ENCODE results near the gene OVCH1. TPM values are rescaled to one million over a fixed set of nuclear protein-coding genes. Genes with fewer than 3 reads are reported as not detected.

The OVCH1 gene, protein sequence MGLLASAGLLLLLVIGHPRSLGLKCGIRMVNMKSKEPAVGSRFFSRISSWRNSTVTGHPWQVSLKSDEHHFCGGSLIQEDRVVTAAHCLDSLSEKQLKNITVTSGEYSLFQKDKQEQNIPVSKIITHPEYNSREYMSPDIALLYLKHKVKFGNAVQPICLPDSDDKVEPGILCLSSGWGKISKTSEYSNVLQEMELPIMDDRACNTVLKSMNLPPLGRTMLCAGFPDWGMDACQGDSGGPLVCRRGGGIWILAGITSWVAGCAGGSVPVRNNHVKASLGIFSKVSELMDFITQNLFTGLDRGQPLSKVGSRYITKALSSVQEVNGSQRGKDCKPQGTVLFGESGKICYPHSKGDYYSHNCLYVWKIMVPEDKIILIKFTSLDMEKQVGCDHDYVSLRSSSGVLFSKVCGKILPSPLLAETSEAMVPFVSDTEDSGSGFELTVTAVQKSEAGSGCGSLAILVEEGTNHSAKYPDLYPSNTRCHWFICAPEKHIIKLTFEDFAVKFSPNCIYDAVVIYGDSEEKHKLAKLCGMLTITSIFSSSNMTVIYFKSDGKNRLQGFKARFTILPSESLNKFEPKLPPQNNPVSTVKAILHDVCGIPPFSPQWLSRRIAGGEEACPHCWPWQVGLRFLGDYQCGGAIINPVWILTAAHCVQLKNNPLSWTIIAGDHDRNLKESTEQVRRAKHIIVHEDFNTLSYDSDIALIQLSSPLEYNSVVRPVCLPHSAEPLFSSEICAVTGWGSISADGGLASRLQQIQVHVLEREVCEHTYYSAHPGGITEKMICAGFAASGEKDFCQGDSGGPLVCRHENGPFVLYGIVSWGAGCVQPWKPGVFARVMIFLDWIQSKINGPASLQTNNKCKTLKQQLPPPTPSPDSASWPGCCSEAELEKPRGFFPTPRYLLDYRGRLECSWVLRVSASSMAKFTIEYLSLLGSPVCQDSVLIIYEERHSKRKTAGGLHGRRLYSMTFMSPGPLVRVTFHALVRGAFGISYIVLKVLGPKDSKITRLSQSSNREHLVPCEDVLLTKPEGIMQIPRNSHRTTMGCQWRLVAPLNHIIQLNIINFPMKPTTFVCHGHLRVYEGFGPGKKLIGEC
- total RNA-seq (2014; rRNA removed; shearing (Covaris generic)) = not detected in 2 replicates

- DNase-seq (ENCODE audit: low spot score) = no peak
Measured at GRCh38 chr12:29497588-29497987, at the start of gene OVCH1. Gene OVCH1 (minus strand): TSS chr12:29497686. CDS start chr12:29497686, 0 bp downstream.

DNA sequence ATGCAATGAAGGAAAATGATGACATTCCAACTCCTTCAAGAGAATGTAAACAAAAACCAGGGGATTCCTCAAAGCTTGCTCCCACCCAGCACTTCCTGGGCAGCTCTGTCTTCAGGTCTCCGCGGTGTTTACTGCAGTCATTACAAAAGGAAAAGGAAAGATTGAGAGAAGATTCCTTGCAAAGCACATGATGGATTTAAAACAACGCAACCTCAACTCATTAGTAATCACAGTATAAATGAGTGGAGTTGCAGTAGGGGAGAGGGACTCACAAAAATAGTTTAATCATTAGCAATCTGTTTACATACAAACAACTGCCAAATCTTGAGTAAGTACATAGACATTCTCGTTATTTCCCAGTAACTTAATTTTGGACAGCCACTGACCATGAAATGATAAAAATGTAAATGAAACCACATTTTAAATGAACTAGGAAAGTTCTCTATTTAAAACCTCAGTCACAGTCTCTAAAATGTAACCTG, 49.7 kb upstream of the OVCH1 start:
- no peak for DNase-seq (ENCODE audit: low spot score)

DNA sequence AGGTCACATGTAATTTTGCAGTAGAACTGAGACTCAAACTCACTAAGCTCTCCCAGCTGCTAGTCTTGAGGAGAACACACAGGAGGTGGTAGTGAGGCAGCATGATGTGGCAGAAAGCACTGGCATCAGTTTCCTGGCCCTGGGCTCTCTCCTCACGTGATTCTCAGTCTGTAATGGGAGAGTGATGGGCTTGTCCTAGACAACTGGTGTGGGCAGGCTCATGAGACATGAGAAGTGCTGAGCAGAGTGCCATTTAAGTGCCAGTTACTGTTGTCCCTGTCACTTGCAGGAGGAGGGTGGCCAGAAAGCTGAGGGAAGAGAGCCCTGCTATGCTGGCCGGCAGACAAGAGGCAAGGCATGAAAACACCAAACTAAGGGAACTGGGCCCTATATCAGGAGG, 48.5 kb upstream of the OVCH1 start:
- DNase-seq (ENCODE audit: low spot score) = no peak

- no peak for DNase-seq (ENCODE audit: low spot score)
Measured at GRCh38 chr12:29545102-29545467, 47.6 kb upstream of the OVCH1 start.

DNA sequence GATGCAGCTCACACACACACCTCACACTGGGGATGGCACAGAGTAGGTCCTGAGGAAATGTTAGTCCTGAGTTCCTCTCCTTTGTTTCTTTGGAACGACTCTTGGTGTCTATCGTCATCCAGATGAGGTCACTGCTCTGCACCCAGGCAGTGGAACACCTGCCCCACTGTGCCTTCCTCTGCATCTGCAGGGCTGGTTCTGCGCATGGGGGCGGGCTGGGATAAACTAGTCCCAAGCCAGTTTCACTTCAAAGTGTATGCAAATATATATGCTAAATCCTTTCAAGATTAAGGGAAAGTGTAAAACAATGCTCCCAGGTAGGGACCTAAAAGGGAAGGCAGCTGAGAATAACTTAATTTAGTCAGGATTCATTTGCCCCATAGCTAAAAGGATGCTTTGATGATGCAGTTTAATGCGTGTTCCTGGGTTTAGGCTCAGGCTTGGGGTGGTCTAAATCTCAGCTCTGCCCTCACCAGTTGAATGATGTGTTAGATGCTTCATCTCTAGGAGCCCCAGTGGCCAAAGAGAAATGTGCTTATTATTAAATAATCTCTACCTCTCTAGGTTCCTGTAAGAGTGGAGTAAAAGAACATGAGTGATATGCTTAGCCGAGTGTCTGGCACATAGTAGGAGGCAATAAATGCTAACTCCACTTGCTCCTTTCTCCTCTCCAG, 47.1 kb upstream of the OVCH1 start:
- DNase-seq (ENCODE audit: low spot score) = no peak

GRCh38 chr12:29543036-29543435, 45.5 kb upstream of the OVCH1 start:
- no peak for DNase-seq (ENCODE audit: low spot score)

DNA sequence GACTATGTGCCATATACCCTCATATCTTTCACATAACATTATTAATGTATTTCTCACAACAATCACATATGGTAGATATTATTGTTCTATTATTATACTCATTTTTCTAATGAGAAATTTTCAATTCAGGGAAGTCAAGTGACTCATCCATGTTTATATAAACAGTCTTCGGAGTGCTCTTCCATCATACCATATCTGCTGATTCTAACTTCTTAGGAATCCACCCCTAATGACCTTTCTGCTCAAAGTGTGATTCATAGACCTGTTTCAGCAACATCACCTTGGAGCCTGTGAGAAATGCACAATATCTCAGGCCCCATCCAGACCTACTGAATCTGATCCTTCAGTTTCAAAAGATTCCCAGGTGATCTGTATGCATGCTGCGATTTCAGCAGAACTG, 39.8 kb upstream of the OVCH1 start:
- DNase-seq (ENCODE audit: low spot score) = no peak

DNA sequence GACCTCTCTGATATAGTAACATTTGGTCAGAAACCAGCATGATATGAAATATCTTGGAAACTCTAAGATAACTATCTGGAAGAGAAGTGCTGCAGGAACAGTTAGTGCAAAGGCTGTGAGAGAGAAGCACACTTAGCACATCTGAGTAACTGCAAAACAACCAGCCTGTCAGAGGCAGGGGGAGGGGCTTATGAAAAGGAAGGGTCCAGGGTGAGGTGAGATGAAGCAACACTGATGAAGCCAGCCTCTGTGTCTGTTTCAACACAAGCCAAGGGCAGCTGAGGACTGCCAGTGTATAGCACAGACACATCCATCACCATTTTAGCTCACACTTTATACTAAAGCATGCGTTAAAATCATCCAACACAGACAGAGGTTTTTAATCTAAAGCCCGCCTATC, 37.4 kb upstream of the OVCH1 start:
- DNase-seq (ENCODE audit: low spot score) = no peak

DNA sequence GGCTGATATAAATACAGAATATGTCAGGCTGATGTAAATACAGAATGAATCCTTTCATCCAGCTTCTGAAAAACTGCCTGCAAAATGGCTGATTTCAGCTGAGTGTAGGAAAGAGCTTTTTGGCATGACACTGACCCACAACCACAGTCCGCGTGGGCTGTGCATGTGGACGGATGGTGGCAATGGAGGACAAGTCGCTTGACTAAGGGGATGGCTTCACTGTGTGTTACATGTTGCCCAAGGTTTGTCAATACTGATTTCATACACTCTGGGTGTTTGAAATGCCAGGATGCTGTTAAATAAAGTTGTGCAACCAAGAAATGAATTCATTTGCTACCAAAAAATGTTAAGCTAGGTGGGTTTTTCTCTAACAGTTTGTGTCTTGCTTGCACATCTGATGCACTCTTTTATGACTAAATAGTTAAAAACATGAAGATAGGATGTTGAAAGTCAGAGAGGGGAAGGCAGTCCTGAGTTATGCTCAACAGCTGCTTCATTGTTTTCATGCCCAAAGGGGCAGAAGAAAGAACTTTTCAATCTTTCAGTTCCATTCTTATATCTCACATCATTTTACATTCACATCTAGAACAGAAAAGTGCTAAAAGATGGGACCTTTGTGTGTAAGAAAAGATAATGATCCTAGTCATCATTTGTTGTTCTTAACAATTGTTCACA, 36.5 kb upstream of the OVCH1 start:
- DNase-seq (ENCODE audit: low spot score) = no peak

- no peak for DNase-seq (ENCODE audit: low spot score)
Measured at GRCh38 chr12:29531471-29531870, 34.0 kb upstream of the OVCH1 start.

GRCh38 chr12:29530436-29530835, 33.0 kb upstream of the OVCH1 start:
- no peak for DNase-seq (ENCODE audit: low spot score)

DNA sequence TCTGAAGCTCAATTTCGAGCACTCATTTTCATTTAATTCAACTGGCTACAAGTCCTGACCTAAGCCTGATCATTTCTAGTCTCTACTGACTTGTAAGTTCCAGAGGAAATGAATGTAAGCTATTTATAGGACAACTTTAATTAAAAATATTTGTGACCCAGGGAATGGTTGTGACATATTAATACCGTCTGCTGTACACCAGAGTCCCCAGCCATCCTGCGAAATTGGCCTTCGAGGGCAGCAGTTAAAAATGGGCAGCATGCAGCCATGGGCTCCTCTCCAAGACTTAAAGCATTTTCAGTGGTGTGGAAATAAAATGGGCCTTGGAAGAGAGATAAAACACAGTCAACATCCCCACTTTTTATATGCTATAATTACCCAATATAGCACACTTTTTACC, 30.7 kb upstream of the OVCH1 start:
- no peak for DNase-seq (ENCODE audit: low spot score)

- DNase-seq (ENCODE audit: low spot score) = no peak
Measured at GRCh38 chr12:29521951-29522350, 24.5 kb upstream of the OVCH1 start.

GRCh38 chr12:29519585-29520182, 22.2 kb upstream of the OVCH1 start:
- DNase-seq (ENCODE audit: low spot score) = peak; percentile 72

GRCh38 chr12:29518407-29518806, 20.9 kb upstream of the OVCH1 start:
- DNase-seq (ENCODE audit: low spot score) = no peak

DNA sequence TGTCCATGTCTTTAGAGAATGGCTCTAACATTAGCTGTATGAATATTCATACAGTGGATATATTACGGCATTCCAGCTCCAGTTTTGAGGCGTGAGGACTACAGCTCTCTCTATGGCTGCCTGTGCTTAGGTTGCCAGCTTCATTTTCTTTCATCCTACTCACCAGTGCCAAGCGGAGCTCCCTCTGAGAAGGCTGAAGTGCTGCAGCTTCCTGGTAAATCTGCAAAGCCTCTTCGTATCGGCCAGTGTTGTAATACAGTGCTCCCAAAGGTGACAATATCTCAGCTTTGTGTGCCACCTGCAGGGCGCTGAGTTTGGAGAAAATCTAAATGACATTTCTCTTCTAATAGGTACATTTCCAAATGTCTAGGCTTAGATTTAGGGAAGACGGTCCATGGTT, 19.8 kb upstream of the OVCH1 start:
- peak; percentile 66 for DNase-seq (ENCODE audit: low spot score)

DNA sequence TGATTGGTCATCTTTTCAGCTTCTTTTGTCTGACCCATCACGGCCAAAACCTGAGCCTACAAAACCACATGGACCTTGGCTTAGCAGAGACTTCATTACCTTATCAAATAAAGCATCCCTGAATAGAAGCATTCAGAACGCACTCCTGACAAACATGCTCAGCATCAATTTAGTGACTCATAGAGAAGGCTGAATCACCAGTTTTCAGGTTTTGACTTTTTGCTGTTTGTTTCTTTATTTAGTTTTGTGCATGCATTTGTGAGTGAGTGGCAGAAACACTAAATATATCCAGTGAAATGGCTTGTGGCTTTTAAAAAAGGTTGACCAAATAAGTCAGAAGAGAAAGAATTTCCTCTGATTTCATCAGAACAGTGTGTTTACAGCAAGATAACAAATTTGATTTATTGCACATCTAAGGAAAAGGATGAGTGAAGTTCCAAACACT, 19.0 kb upstream of the OVCH1 start:
- no peak for DNase-seq (ENCODE audit: low spot score)

DNA sequence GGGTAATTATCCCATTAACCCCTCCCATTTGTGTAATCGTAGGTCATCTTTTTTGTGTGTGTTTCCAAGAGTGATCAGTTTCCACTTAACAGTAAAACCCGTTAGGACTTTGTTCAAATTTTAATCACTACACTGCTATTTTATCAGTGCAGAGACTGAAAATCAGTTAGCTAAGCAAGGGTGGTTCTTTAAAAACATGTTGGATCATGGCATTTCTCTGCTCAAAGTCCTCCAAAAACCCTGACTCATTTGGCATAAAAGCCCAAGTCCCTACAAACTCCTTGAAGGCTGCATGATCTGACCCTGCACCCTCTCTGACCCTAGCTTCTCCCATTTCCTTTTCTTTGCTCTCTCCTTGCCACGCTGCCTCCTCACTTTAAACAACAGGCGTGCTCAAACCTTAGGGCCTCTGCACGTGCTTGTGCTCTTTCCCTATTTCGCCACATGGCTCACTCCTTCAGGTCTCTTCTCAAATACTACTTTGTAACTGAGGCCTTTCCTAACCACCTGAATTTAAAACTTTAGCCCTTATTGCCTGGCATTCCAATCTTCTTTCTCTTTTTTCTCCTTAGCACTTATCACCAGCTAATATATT, 13.2 kb upstream of the OVCH1 start:
- DNase-seq (ENCODE audit: low spot score) = no peak

GRCh38 chr12:29509503-29509902, 12.0 kb upstream of the OVCH1 start:
- no peak for DNase-seq (ENCODE audit: low spot score)

DNA sequence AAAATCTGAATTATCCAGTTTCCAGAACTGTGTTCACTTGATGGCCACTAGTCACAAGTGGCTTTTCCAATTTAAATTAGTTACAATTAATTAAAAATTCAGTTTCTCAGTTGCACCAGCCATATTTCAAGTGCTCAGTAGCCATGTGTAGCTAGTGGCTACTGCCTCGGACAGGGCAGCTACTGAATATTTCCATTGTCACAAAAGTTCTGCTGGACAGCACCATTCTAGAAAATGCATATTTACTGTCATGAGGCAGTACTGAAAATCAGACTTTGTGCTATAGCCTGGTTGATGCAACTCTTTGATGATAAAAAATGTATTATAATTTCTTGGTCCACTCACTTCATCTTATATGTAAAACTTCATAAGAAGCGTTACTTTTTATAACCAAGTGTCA, 11.5 kb upstream of the OVCH1 start:
- DNase-seq (ENCODE audit: low spot score) = no peak

Measured in HT-29 (cell line).